SU-DHL-6 (cell line): ENCODE measurements around the gene PHKB.

Source experiments
- H2AFZ ChIP-seq: fragments of 200-600 bp; sonication (generic); 2 replicates; pipeline ENCODE4 v1.6.1; 2014; ENCODE audit warnings: low read depth, mild to moderate bottlenecking, moderate library complexity, mixed read lengths, antibody characterized with exemption, low read length; ENCODE audit not compliant: severe bottlenecking
- H3F3A ChIP-seq: fragments of 200-600 bp; shearing (Covaris generic); 2 replicates; pipeline ENCODE4 v1.6.0; 2016; ENCODE audit warnings: antibody characterized with exemption, mild to moderate bottlenecking; ENCODE audit not compliant: insufficient read depth
- H3K27ac ChIP-seq: fragments of 200-600 bp; sonication (generic); 2 replicates; pipeline ENCODE4 v1.5.1; 2016; ENCODE audit warnings: low read depth, mild to moderate bottlenecking, low read length, moderate library complexity, mixed read lengths
- H3K27me3 ChIP-seq: fragments of 200-600 bp; sonication (generic), shearing (Covaris generic); 2 replicates; pipeline ENCODE4 v1.6.0; 2014; ENCODE audit warnings: mild to moderate bottlenecking, low read length
- H3K36me3 ChIP-seq: fragments of 200-600 bp; sonication (generic); 2 replicates; pipeline ENCODE4 v1.6.1; 2014; ENCODE audit warnings: mild to moderate bottlenecking, low read length, mixed read lengths
- H3K4me2 ChIP-seq: fragments of 300-600, 200-600 bp; shearing (Covaris generic), sonication (generic); 2 replicates; pipeline ENCODE4 v1.6.0; 2014; ENCODE audit warnings: low read length, low read depth, mild to moderate bottlenecking; ENCODE audit not compliant: poor library complexity, severe bottlenecking
- H3K4me3 ChIP-seq: fragments of 200-600 bp; sonication (generic); 2 replicates; pipeline ENCODE4 v1.5.1; 2014; ENCODE audit warnings: antibody characterized with exemption, low read length, mild to moderate bottlenecking, mixed read lengths; ENCODE audit not compliant: insufficient read depth, poor library complexity, severe bottlenecking
- H3K79me2 ChIP-seq: fragments of 200-600 bp; sonication (generic); 2 replicates; pipeline ENCODE4 v1.6.1; 2014; ENCODE audit warnings: mild to moderate bottlenecking, low read length, moderate library complexity; ENCODE audit not compliant: insufficient read depth
- H3K9ac ChIP-seq: fragments of 200-600 bp; sonication (generic); 2 replicates; pipeline ENCODE4 v1.7.0; 2014; ENCODE audit warnings: mild to moderate bottlenecking, low read length
- H3K9me2 ChIP-seq: fragments of 200-600 bp; sonication (generic); replicated peaks from 2 replicates; pipeline ENCODE4 v1.6.1; 2014; ENCODE audit warnings: low read length; ENCODE audit not compliant: insufficient read depth
- H3K9me3 ChIP-seq: fragments of 200-600 bp; sonication (generic); 2 replicates; pipeline ENCODE4 v1.6.1; 2014; ENCODE audit warnings: low read length, mixed read lengths; ENCODE audit not compliant: insufficient read depth
- H4K20me1 ChIP-seq: fragments of 200-600 bp; sonication (generic); 2 replicates; pipeline ENCODE4 v1.6.1; 2014; ENCODE audit warnings: low read depth, mild to moderate bottlenecking, antibody characterized with exemption, low read length, moderate library complexity, mixed read lengths
- EZH2phosphoT487 ChIP-seq: fragments of 200-600 bp; sonication (generic), shearing (Covaris generic); conservative IDR thresholded peaks from 2 replicates; pipeline ENCODE4 v1.6.1; 2018; ENCODE audit warnings: mild to moderate bottlenecking, antibody characterized with exemption, low read length, moderate library complexity, mixed read lengths
- TF ChIP-seq, protein P1 (sequence below): fragments of 200-600 bp; sonication (generic); IDR thresholded peaks from one replicate; pipeline ENCODE4 v1.5.1; 2017; ENCODE audit warnings: antibody characterized with exemption, mild to moderate bottlenecking, low read length, moderate library complexity; ENCODE audit not compliant: insufficient read depth, poor library complexity, severe bottlenecking

PHKB gene

DNA sequence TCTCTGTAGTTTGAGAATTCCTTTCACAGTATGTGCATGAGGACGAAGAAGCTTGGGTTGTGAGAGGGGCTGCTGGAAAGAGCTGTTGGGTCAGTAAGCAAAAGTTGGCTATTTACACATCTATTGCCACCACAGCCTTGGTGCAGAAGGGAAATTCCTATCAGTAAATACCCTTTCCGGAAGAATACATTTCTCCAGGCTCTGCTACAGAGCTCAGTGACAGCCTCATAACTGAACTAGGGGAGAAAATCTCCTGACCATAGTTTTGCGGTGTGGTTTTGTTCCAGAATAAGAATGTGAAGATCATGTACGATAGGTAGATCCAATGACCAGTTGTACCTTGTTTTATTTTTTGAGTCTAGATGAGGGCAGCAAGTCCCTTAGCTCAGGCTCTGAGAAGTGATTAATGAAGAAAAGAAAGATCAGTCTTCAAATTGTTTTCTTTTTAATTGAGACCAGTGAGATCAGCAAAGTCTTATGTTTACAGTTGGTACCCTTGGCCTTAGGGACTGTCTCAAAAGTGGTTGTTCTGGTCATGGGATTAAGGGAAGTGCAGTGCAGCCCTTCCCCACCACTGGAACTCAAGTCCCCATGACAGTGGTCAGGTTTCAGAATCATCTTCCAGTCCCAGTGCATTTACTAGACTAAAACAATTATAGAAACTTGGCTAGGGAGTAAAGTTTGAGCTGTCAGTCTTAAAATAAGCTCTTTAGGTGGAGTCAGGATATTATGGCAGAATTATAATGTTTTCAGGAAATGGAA lies 123.5 kb downstream of the PHKB start:
- Histone ChIP-seq H3K27ac (no peak overlapping the region), H3K79me2 (no peaks in the 10 kb centered on the region), H2AFZ (no peak overlapping the region), H3K9ac (no peak overlapping the region), H3K9me3 (no peaks in the 10 kb centered on the region), H3K9me2 (no peaks in the 10 kb centered on the region), H3K4me2 (no peak overlapping the region), H3K27me3 (no peaks in the 10 kb centered on the region), H3K36me3 (peaks cover 27% of the 10 kb centered on the region; the same call in 1 of the 2 replicates), H4K20me1 (no peaks in the 10 kb centered on the region), H3F3A (no peaks in the 10 kb centered on the region), H3K4me3 (no peak overlapping the region)
- TF ChIP-seq, protein P1, sequence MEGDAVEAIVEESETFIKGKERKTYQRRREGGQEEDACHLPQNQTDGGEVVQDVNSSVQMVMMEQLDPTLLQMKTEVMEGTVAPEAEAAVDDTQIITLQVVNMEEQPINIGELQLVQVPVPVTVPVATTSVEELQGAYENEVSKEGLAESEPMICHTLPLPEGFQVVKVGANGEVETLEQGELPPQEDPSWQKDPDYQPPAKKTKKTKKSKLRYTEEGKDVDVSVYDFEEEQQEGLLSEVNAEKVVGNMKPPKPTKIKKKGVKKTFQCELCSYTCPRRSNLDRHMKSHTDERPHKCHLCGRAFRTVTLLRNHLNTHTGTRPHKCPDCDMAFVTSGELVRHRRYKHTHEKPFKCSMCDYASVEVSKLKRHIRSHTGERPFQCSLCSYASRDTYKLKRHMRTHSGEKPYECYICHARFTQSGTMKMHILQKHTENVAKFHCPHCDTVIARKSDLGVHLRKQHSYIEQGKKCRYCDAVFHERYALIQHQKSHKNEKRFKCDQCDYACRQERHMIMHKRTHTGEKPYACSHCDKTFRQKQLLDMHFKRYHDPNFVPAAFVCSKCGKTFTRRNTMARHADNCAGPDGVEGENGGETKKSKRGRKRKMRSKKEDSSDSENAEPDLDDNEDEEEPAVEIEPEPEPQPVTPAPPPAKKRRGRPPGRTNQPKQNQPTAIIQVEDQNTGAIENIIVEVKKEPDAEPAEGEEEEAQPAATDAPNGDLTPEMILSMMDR = no peak
- TF ChIP-seq EZH2phosphoT487 = no peak

DNA sequence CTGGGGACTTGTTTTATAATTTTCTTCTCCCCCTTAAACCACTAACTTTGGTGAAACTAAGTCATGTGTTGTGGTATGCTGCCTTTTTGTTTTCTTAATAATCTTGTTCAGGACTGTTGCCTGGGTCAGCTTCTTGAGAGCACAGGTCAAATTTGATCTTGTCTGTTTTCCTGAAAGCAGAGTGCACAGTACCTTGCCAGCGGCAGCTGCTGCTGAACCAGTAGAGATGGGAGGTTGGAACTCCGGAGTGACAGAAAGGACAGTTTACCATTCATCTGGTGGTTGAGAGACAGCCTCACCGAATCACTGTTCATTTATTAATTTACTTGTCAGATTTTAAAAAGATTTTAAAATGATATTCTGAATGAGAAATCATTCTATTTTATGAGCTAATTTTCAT lies 125.0 kb downstream of the PHKB start:
- no peaks in the 10 kb centered on the region for H3K9me2 ChIP-seq
- TF ChIP-seq, protein P1 = no peak
- TF ChIP-seq EZH2phosphoT487 = no peak
- no peak overlapping the region for H3K27ac ChIP-seq
- H3K9ac ChIP-seq = no peak overlapping the region
- no peak overlapping the region for H3K4me2 ChIP-seq
- H3K36me3 ChIP-seq = peaks cover 23% of the 10 kb centered on the region; the same call in 1 of the 2 replicates
- H3K79me2 ChIP-seq = no peaks in the 10 kb centered on the region
- H2AFZ ChIP-seq = no peak overlapping the region
- no peaks in the 10 kb centered on the region for H3K27me3 ChIP-seq
- H3K4me3 ChIP-seq = no peak overlapping the region
- no peaks in the 10 kb centered on the region for H3K9me3 ChIP-seq
- H3F3A ChIP-seq = no peaks in the 10 kb centered on the region
- no peaks in the 10 kb centered on the region for H4K20me1 ChIP-seq

DNA sequence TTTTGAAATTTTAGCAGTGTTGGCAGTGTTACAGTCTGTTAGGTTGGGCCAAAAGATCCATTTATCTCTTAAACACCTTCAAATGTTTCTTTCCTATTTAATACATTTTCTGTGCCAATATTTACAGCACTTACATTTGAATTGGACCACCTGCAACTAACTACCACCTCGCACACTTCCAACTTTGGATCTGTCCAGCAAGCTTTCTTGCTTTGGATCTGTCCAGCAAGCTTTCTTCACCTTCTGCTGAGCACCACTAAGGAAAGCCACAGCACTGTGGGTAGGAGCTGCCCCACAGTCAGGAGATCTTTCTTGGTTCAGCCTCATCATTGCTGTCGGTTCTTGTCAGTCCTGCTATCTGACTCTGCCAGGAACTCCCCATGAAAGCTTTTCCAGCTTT lies 129.3 kb downstream of the PHKB start:
- H3K9me2 ChIP-seq = no peaks in the 10 kb centered on the region
- peaks cover 26% of the 10 kb centered on the region; the same call in 1 of the 2 replicates for H3K36me3 ChIP-seq
- TF ChIP-seq, protein P1 = no peak
- no peak for TF ChIP-seq EZH2phosphoT487
- no peaks in the 10 kb centered on the region for H3K9me3 ChIP-seq
- no peak overlapping the region for H3K4me3 ChIP-seq
- H3F3A ChIP-seq = no peaks in the 10 kb centered on the region
- H4K20me1 ChIP-seq = no peaks in the 10 kb centered on the region
- no peaks in the 10 kb centered on the region for H3K27me3 ChIP-seq
- H2AFZ ChIP-seq = no peak overlapping the region
- H3K9ac ChIP-seq = no peak overlapping the region
- H3K4me2 ChIP-seq = no peak overlapping the region
- no peak overlapping the region for H3K27ac ChIP-seq
- H3K79me2 ChIP-seq = no peaks in the 10 kb centered on the region
